Measurements from ENCODE around the gene PLPP4. TPM values are rescaled to one million over a fixed set of nuclear protein-coding genes. Genes with fewer than 3 reads are reported as not detected.

The PLPP4 gene
- total RNA-seq, 1 donor from 2014 or later = not detected

DNA sequence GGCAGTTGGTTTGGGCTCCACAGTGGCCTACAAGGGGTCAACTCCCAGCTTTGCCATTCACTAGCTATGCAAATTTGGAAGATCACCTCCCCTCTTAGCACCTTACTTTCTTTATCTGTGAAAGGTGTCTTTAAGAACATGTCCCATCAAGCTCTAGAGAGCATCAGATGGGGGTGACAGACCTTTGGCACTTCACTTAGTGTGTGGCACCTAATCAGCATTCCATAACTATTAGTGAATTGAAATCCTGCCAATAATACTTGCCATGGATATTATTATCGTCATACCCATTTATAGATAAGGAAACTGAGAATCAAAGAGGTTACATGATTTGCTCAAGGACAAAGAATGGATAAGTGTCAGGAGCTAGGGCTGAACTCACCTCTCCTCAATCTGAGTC, 51.9 kb downstream of the PLPP4 start:
- intact Hi-C loops (cut with DNase I) = no loop called here

DNA sequence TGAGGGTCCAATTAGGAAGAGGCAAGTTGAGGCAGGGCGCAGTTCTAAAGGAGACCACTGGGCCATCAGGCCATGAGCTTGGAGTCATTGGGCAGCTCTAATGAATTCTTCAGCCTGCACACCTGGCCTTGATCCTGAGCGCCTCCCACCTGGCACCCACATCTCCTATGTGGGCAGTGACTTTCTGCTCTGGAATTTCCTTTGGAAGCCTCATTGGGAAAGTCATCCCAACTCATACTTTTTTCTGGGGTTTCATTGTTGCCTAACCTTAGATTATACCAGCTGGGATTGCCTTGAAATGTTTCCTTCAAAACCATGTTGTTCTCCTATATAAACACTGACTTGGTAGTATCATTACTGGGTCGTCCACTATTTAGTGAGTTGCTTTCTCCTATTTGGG, 54.1 kb downstream of the PLPP4 start:
- intact Hi-C loops (cut with DNase I) = no loop called here
- Histone ChIP-seq H3K27me3 (ENCODE audit: low read depth) (no peaks in the 10 kb centered on the region), H3K36me3 (no peaks in the 10 kb centered on the region), H3K27ac (no peak overlapping the region), H3K4me3 (no peak overlapping the region), H3K9me3 (no peaks in the 10 kb centered on the region), H3K4me1 (no peaks in the 10 kb centered on the region)
- DNase-seq = no peak
- TF ChIP-seq, protein P1, sequence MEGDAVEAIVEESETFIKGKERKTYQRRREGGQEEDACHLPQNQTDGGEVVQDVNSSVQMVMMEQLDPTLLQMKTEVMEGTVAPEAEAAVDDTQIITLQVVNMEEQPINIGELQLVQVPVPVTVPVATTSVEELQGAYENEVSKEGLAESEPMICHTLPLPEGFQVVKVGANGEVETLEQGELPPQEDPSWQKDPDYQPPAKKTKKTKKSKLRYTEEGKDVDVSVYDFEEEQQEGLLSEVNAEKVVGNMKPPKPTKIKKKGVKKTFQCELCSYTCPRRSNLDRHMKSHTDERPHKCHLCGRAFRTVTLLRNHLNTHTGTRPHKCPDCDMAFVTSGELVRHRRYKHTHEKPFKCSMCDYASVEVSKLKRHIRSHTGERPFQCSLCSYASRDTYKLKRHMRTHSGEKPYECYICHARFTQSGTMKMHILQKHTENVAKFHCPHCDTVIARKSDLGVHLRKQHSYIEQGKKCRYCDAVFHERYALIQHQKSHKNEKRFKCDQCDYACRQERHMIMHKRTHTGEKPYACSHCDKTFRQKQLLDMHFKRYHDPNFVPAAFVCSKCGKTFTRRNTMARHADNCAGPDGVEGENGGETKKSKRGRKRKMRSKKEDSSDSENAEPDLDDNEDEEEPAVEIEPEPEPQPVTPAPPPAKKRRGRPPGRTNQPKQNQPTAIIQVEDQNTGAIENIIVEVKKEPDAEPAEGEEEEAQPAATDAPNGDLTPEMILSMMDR (IDR thresholded peaks at IDR 0.05) = no peak
- ATAC-seq = no peak

More for the DNA sequence above, 51.9 kb downstream of the PLPP4 start:
- no peak for ATAC-seq
- no peaks in the 10 kb centered on the region for H3K4me1 ChIP-seq
- no peaks in the 10 kb centered on the region for H3K27me3 ChIP-seq (ENCODE audit: low read depth)
- H3K4me3 ChIP-seq = no peak overlapping the region
- no peaks in the 10 kb centered on the region for H3K9me3 ChIP-seq
- no peaks in the 10 kb centered on the region for H3K36me3 ChIP-seq
- no peak for DNase-seq
- no peak overlapping the region for H3K27ac ChIP-seq
- TF ChIP-seq, protein P1 (IDR thresholded peaks at IDR 0.05) = no peak

- TF ChIP-seq, protein P1 (IDR thresholded peaks at IDR 0.05) = no peak
- Histone ChIP-seq H3K27ac (no peak overlapping the region), H3K36me3 (no peaks in the 10 kb centered on the region), H3K4me3 (no peak overlapping the region), H3K9me3 (no peaks in the 10 kb centered on the region), H3K4me1 (no peaks in the 10 kb centered on the region), H3K27me3 (ENCODE audit: low read depth) (no peaks in the 10 kb centered on the region)
- DNase-seq (no peak), ATAC-seq (no peak)
- intact Hi-C loops (cut with DNase I) = no loop called here
Observed at GRCh38 chr10:120513307-120513796, 56.3 kb downstream of the PLPP4 start.

GRCh38 chr10:120514035-120514620, 57.1 kb downstream of the PLPP4 start:
- TF ChIP-seq, protein P1 (IDR thresholded peaks at IDR 0.05) = no peak
- Histone ChIP-seq H3K4me1 (no peaks in the 10 kb centered on the region), H3K27ac (no peak overlapping the region), H3K4me3 (no peak overlapping the region), H3K36me3 (no peaks in the 10 kb centered on the region), H3K27me3 (ENCODE audit: low read depth) (no peaks in the 10 kb centered on the region), H3K9me3 (no peaks in the 10 kb centered on the region)
- intact Hi-C loops (cut with DNase I) = no loop called here
- no peak for ATAC-seq
- no peak for DNase-seq

DNA sequence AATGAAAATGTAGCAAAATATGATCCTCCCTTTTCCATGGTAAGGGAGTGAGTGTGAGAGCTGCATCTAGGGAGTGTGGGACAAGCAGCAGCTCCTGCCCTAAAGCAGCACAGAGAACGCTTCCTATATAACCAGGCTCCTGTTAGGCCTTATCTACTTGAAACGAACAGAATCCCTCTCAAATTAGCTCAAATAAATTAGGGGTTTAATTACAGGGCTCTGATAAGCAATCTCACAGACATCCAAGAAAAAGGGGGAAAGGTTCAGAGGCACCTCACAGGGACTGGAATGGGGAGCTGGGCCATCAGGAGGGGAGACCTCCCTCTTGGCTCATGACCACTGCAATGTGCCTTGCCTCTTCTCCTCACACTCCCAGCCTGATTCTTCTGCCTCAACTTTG, 57.9 kb downstream of the PLPP4 start:
- intact Hi-C loops (cut with DNase I) = no loop called here
- TF ChIP-seq, protein P1 (IDR thresholded peaks at IDR 0.05) = no peak
- no peak for ATAC-seq

More for the DNA sequence above, 57.9 kb downstream of the PLPP4 start:
- Histone ChIP-seq H3K4me3 (no peak overlapping the region), H3K36me3 (no peaks in the 10 kb centered on the region), H3K9me3 (no peaks in the 10 kb centered on the region), H3K4me1 (no peaks in the 10 kb centered on the region), H3K27ac (no peak overlapping the region), H3K27me3 (ENCODE audit: low read depth) (no peaks in the 10 kb centered on the region)
- no peak for DNase-seq
